Adipocyte (in vitro differentiated cells): ENCODE results near the gene HECA.

Source experiments
- DNase-seq: peaks from one replicate; pipeline ENCODE4 v3.0.0-alpha.2; 2015; ENCODE audit warnings: low read depth
- H3K27me3 ChIP-seq: replicated peaks from 2 replicates; pipeline ENCODE4 v1.7.0; 2013; ENCODE audit warnings: mild to moderate bottlenecking, low read length, moderate library complexity; ENCODE audit not compliant: control insufficient read depth, insufficient read depth
- H3K36me3 ChIP-seq: 2 replicates; pipeline ENCODE4 v1.7.0; 2013; ENCODE audit warnings: low read length, mild to moderate bottlenecking, moderate library complexity; ENCODE audit not compliant: control insufficient read depth, insufficient read depth, severe bottlenecking
- H3K4me1 ChIP-seq: 2 replicates; pipeline ENCODE4 v1.7.0; 2013; ENCODE audit warnings: mild to moderate bottlenecking, low read length, moderate library complexity; ENCODE audit not compliant: control insufficient read depth, insufficient read depth
- H3K4me3 ChIP-seq: 2 replicates; pipeline ENCODE4 v1.7.0; 2013; ENCODE audit warnings: mild to moderate bottlenecking, low read length, moderate library complexity
- H3K9ac ChIP-seq: 2 replicates; pipeline ENCODE4 v1.7.0; 2013; ENCODE audit warnings: mild to moderate bottlenecking, low read length, moderate library complexity
- H3K9me3 ChIP-seq: 2 replicates; pipeline ENCODE4 v1.7.0; 2013; ENCODE audit warnings: mild to moderate bottlenecking, low read length, moderate library complexity; ENCODE audit not compliant: control insufficient read depth

HECA gene

GRCh38 chr6:139164001-139164400 is 29.1 kb downstream of the HECA start:
- Histone ChIP-seq H3K9me3 (no peaks in the 10 kb centered on the region), H3K4me1 (peaks cover 8% of the 10 kb centered on the region), H3K36me3 (peaks cover 18% of the 10 kb centered on the region), H3K9ac (no peak overlapping the region), H3K27me3 (no peaks in the 10 kb centered on the region), H3K4me3 (no peak overlapping the region)
- DNase-seq, result no peak

GRCh38 chr6:139165324-139165723 is 30.4 kb downstream of the HECA start:
- no peaks in the 10 kb centered on the region for H3K9me3 ChIP-seq
- no peaks in the 10 kb centered on the region for H3K27me3 ChIP-seq
- DNase-seq, result no peak
- H3K4me3 ChIP-seq, result no peak overlapping the region
- H3K36me3 ChIP-seq, result peaks cover 18% of the 10 kb centered on the region
- H3K4me1 ChIP-seq, result peaks cover 8% of the 10 kb centered on the region
- no peak overlapping the region for H3K9ac ChIP-seq

GRCh38 chr6:139166238-139166955 is 31.5 kb downstream of the HECA start:
- Histone ChIP-seq H3K9me3 (no peaks in the 10 kb centered on the region), H3K4me3 (no peak overlapping the region), H3K4me1 (peaks cover 1% of the 10 kb centered on the region), H3K9ac (no peak overlapping the region), H3K36me3 (peaks cover 18% of the 10 kb centered on the region), H3K27me3 (no peaks in the 10 kb centered on the region)
- no peak for DNase-seq

- Histone ChIP-seq H3K4me3 (no peak overlapping the region), H3K9me3 (no peaks in the 10 kb centered on the region), H3K4me1 (no peaks in the 10 kb centered on the region), H3K9ac (no peak overlapping the region), H3K36me3 (peaks cover 18% of the 10 kb centered on the region), H3K27me3 (no peaks in the 10 kb centered on the region)
- DNase-seq, result no peak
These were observed 32.1 kb downstream of the HECA start for GRCh38 chr6:139166956-139167313.

- H3K9me3 ChIP-seq, result no peaks in the 10 kb centered on the region
- peaks cover 35% of the 10 kb centered on the region for H3K36me3 ChIP-seq
- no peak overlapping the region for H3K4me3 ChIP-seq
- no peaks in the 10 kb centered on the region for H3K4me1 ChIP-seq
- no peak for DNase-seq
- no peaks in the 10 kb centered on the region for H3K27me3 ChIP-seq
- H3K9ac ChIP-seq, result no peak overlapping the region
These were observed 37.3 kb downstream of the HECA start for GRCh38 chr6:139172151-139172550.

GRCh38 chr6:139172567-139172966 is 37.7 kb downstream of the HECA start:
- DNase-seq, result no peak
- Histone ChIP-seq H3K9me3 (no peaks in the 10 kb centered on the region), H3K9ac (no peak overlapping the region), H3K4me3 (no peak overlapping the region), H3K27me3 (no peaks in the 10 kb centered on the region), H3K36me3 (peaks cover 35% of the 10 kb centered on the region), H3K4me1 (no peaks in the 10 kb centered on the region)

- DNase-seq, result no peak
These were observed 38.3 kb downstream of the HECA start for GRCh38 chr6:139173172-139173571.

GRCh38 chr6:139173822-139174221 is 38.9 kb downstream of the HECA start:
- H3K9me3 ChIP-seq, result no peaks in the 10 kb centered on the region
- no peaks in the 10 kb centered on the region for H3K4me1 ChIP-seq
- H3K36me3 ChIP-seq, result peaks cover 30% of the 10 kb centered on the region
- no peak for DNase-seq
- H3K27me3 ChIP-seq, result no peaks in the 10 kb centered on the region
- H3K4me3 ChIP-seq, result no peak overlapping the region
- H3K9ac ChIP-seq, result no peak overlapping the region

More at GRCh38 chr6:139173172-139173571, 38.3 kb downstream of the HECA start:
- H3K27me3 ChIP-seq, result no peaks in the 10 kb centered on the region
- no peak overlapping the region for H3K9ac ChIP-seq
- no peak overlapping the region for H3K4me3 ChIP-seq
- peaks cover 33% of the 10 kb centered on the region for H3K36me3 ChIP-seq
- H3K4me1 ChIP-seq, result no peaks in the 10 kb centered on the region
- no peaks in the 10 kb centered on the region for H3K9me3 ChIP-seq

- Histone ChIP-seq H3K36me3 (peaks cover 37% of the 10 kb centered on the region), H3K4me3 (no peak overlapping the region), H3K9ac (no peak overlapping the region), H3K27me3 (no peaks in the 10 kb centered on the region), H3K9me3 (no peaks in the 10 kb centered on the region), H3K4me1 (no peaks in the 10 kb centered on the region)
- no peak for DNase-seq
These were observed 40.1 kb downstream of the HECA start for GRCh38 chr6:139174961-139175360.

- H3K4me3 ChIP-seq, result no peak overlapping the region
- H3K9ac ChIP-seq, result no peak overlapping the region
- no peaks in the 10 kb centered on the region for H3K4me1 ChIP-seq
- peaks cover 42% of the 10 kb centered on the region for H3K36me3 ChIP-seq
- DNase-seq, result no peak
- H3K27me3 ChIP-seq, result no peaks in the 10 kb centered on the region
- no peaks in the 10 kb centered on the region for H3K9me3 ChIP-seq
These were observed 40.6 kb downstream of the HECA start for GRCh38 chr6:139175389-139175948.

GRCh38 chr6:139181236-139181635 is 46.4 kb downstream of the HECA start:
- H3K9me3 ChIP-seq, result no peaks in the 10 kb centered on the region
- H3K27me3 ChIP-seq, result no peaks in the 10 kb centered on the region
- H3K4me3 ChIP-seq, result no peak overlapping the region
- peaks cover 34% of the 10 kb centered on the region for H3K36me3 ChIP-seq
- H3K4me1 ChIP-seq, result no peaks in the 10 kb centered on the region
- DNase-seq, result no peak
- no peak overlapping the region for H3K9ac ChIP-seq

- H3K27me3 ChIP-seq, result no peaks in the 10 kb centered on the region
- no peak overlapping the region for H3K4me3 ChIP-seq
- DNase-seq, result no peak
- H3K9me3 ChIP-seq, result no peaks in the 10 kb centered on the region
- peaks cover 17% of the 10 kb centered on the region for H3K36me3 ChIP-seq
- no peak overlapping the region for H3K9ac ChIP-seq
- no peaks in the 10 kb centered on the region for H3K4me1 ChIP-seq
These were observed 49.2 kb downstream of the HECA start for GRCh38 chr6:139184047-139184446.
